Heart right ventricle (tissue), 16 donors: ENCODE measurements around the gene PKP1. TPM values are rescaled to one million over a fixed set of nuclear protein-coding genes. Genes with fewer than 3 reads are reported as not detected.

Source experiments
- ATAC-seq, 8 donors: fragments of 200-7000 bp; cut with Tn5 transposase; one replicate each; pipeline ENCODE4 v1.9.1; 2020; ENCODE audit warnings: mild to moderate bottlenecking in 8 of 8, moderate library complexity in 8 of 8, moderate number of reproducible peaks in 1 of 8
- DNase-seq, 2 donors: peaks; one replicate each; pipeline ENCODE4 v3.0.0-alpha.2; 2020
- H3K27ac ChIP-seq, 10 donors: fragments of 200-600 bp; sonication (generic) in 2 of 10; one replicate each; pipeline versions ENCODE4 v1.5.0 to v1.8.0; 2020 to 2022; ENCODE audit warnings: mild to moderate bottlenecking in 3 of 10
- H3K27me3 ChIP-seq, 7 donors: fragments of 200-600 bp; one replicate each; pipeline ENCODE4 v1.8.0; 2021 to 2022; ENCODE audit warnings: mild to moderate bottlenecking in 2 of 7
- H3K36me3 ChIP-seq, 9 donors: fragments of 200-600 bp; sonication (generic) in 1 of 9; one replicate each; pipeline versions ENCODE4 v1.5.0 to v1.8.0; 2020 to 2022; ENCODE audit warnings: mild to moderate bottlenecking in 2 of 9
- H3K4me1 ChIP-seq, 9 donors: fragments of 200-600 bp; sonication (generic) in 1 of 9; one replicate each; pipeline versions ENCODE4 v1.5.0 to v1.8.0; 2020 to 2022; ENCODE audit warnings: mild to moderate bottlenecking in 4 of 9
- H3K4me3 ChIP-seq, 10 donors: fragments of 200-600 bp; sonication (generic) in 2 of 10; one replicate each; pipeline versions ENCODE4 v1.5.0 to v1.8.0; 2020 to 2022; ENCODE audit warnings: mild to moderate bottlenecking in 7 of 10, moderate library complexity in 2 of 10
- H3K9me3 ChIP-seq, 11 donors: fragments of 200-600 bp in 10 of 11; sonication (generic) in 2 of 11; one replicate each; pipeline versions ENCODE4 v1.5.0 to v1.8.0; 2013 to 2022; ENCODE audit warnings: mild to moderate bottlenecking in 2 of 11, control low read depth in 1 of 11, moderate library complexity in 1 of 11
- WGBS, 2 donors: extraction: QIAGEN DNeasy Blood & Tissue Kit; methylation state at CpG; one replicate each; pipeline ENCODE4 v1.1.7; 2013; ENCODE audit warnings: inconsistent platforms in 1 of 2; 5-methylcytosine and 5-hydroxymethylcytosine counted together
- intact Hi-C, 10 donors: fragments of 100-400 bp; cut with DNase I; formaldehyde crosslinking; loops; one replicate each; pipeline versions ENCODE4 v1.11.1 to v1.14.2; 2022
- polyA plus RNA-seq, 2 donors: library from polyadenylated mRNA; stranded (reverse); fragments of 200-250 nt; gene quantifications; one replicate each; pipeline ENCODE4 v1.2.3, GENCODE V29; 2013
- total RNA-seq, 10 donors: library from RNA; stranded (reverse); fragmentation: NEBNext Ultra II Directional in 3 of 10; extraction: Animal tissue kit (Norgen Biotek cat#: 25700) in 3 of 10; gene quantifications; one replicate each; pipeline versions ENCODE4 v1.2.1 to v1.2.4, GENCODE V29; 2021 to 2023
- TF ChIP-seq, protein P1 (sequence below), 9 donors: fragments of 200-600 bp; sonication (generic) in 2 of 9; IDR thresholded peaks; one replicate each; pipeline versions ENCODE4 v1.5.0 to v1.8.0; 2021 to 2022; ENCODE audit warnings: antibody characterized with exemption in 9 of 9, mild to moderate bottlenecking in 5 of 9, moderate library complexity in 1 of 9
- donor health status: Arrhythmogenic right ventricular cardiomyopathy.
- donor health status: ischemic (EF 13 %, LVEDD 7.1; RV severe dilation, severe dysfunction).
- donor health status: healthy with polysubstance abuse.
- donor health status: DM: no; HTN: yes; CAD: no.
- donor health status: DM: no; HTN: no; CAD: no.
- donor health status: ischemic (EF 25% LVEDD 6.9; RV normal size, moderate dysfunction).
- donor health status: ischemic (EF 25% LVEDD 5.7; RV mildly dilated, moderate dysfunction).
- donor health status: healthy.
- donor health status: DM: yes; HTN: yes; CAD: no.
- donor health status: Ischemic cardiomyopathy.
- donor health status: ischemic (EF 35%, LVEDD 5.7; RV mildly dilated, moderate dysfunction).
- donor health status: nonischemic (EF 11% LVEDD 7.7; RV severe dilation, severe dysfunction).
- donor health status: DM: yes; HTN: yes; CAD: no.
- donor health status: PGD.
- donor health status: ischemic (EF 29% LVEDD 5.4; RV normal size, mild dysfunction).
- donor health status: nonischemic (EF 23%, LVEDD 6.1; RV moderate dilation, normal function).

Gene PKP1
- total and polyA plus RNA-seq, 12 donors, result 0.05 to 1.2 (median 0.33) TPM

DNA sequence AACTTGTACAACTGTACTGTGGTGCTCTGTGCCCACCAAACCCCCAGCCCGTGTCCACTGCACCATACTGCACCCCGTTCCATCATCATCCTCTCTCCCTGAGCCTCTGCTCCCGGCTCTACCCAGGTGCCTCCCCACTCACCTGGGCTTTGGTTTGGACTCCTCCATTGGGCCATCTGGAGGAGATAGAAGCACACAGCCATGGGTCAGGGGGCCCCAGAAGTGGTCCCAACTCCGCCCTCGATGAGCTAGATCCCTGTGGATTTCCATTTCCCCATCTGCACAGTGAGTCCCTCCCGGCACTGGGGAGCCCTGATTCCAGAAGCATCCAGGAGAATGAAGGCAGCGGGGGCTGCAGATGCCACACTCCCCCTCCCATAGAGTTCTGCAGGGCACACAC lies 83.4 kb downstream of the PKP1 start:
- intact Hi-C loops, result no loop called here
- Histone ChIP-seq H3K4me3 (no peak overlapping the region), H3K4me1 (peaks cover 2 to 68% (median 24%) of the 10 kb centered on the region in 9 donors), H3K36me3 (peaks cover 0 to 91% (median 23%) of the 10 kb centered on the region in 9 donors), H3K27me3 (no peaks in the 10 kb centered on the region), H3K27ac (peak overlapping the region in 1 of 10 donors; percentile 99), H3K9me3 (no peaks in the 10 kb centered on the region)
- ATAC-seq (peak in 2 of 8 donors; percentile 0 to 4), DNase-seq (no peak)
- WGBS, 2 donors, result 64 to 70% methylated on average over 7 of the region's 7 CpGs
- TF ChIP-seq, protein P1, sequence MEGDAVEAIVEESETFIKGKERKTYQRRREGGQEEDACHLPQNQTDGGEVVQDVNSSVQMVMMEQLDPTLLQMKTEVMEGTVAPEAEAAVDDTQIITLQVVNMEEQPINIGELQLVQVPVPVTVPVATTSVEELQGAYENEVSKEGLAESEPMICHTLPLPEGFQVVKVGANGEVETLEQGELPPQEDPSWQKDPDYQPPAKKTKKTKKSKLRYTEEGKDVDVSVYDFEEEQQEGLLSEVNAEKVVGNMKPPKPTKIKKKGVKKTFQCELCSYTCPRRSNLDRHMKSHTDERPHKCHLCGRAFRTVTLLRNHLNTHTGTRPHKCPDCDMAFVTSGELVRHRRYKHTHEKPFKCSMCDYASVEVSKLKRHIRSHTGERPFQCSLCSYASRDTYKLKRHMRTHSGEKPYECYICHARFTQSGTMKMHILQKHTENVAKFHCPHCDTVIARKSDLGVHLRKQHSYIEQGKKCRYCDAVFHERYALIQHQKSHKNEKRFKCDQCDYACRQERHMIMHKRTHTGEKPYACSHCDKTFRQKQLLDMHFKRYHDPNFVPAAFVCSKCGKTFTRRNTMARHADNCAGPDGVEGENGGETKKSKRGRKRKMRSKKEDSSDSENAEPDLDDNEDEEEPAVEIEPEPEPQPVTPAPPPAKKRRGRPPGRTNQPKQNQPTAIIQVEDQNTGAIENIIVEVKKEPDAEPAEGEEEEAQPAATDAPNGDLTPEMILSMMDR (IDR thresholded peaks at IDR 0.05), result no peak

- Histone ChIP-seq H3K27ac (peak overlapping the region; percentile 4 to 99 (median 56)), H3K27me3 (no peaks in the 10 kb centered on the region), H3K4me3 (no peak overlapping the region), H3K4me1 (peaks cover 2 to 63% (median 19%) of the 10 kb centered on the region in 9 donors), H3K36me3 (peaks cover 0 to 81% (median 16%) of the 10 kb centered on the region in 9 donors), H3K9me3 (no peaks in the 10 kb centered on the region)
- 17 to 31% methylated on average over 6 of the region's 6 CpGs for WGBS, 2 donors
- intact Hi-C loops, result no loop called here
- DNase-seq, result peak in 1 of 2 donors; percentile 72
- TF ChIP-seq, protein P1 (IDR thresholded peaks at IDR 0.05), result no peak
- ATAC-seq, result peak; percentile 13 to 75 (median 50)
Observed at GRCh38 chr1:201369209-201369608, 85.9 kb downstream of the PKP1 start.

- TF ChIP-seq, protein P1 (IDR thresholded peaks at IDR 0.05), result no peak
- DNase-seq (no peak), ATAC-seq (no peak)
- H3K4me1 ChIP-seq, result peaks cover 2 to 51% (median 19%) of the 10 kb centered on the region in 9 donors
- 20 to 31% methylated on average over 3 of the region's 3 CpGs for WGBS, 2 donors
- intact Hi-C loops, result no loop called here
- H3K4me3 ChIP-seq, result peak overlapping the region in 1 of 10 donors; percentile 70
- no peaks in the 10 kb centered on the region for H3K27me3 ChIP-seq
- H3K9me3 ChIP-seq, result no peaks in the 10 kb centered on the region
- peak overlapping the region in 7 of 10 donors; percentile 55 to 99 (median 58) for H3K27ac ChIP-seq
- peaks cover 0 to 71% (median 12%) of the 10 kb centered on the region in 9 donors for H3K36me3 ChIP-seq
Observed at GRCh38 chr1:201370500-201370899, 87.2 kb downstream of the PKP1 start.

DNA sequence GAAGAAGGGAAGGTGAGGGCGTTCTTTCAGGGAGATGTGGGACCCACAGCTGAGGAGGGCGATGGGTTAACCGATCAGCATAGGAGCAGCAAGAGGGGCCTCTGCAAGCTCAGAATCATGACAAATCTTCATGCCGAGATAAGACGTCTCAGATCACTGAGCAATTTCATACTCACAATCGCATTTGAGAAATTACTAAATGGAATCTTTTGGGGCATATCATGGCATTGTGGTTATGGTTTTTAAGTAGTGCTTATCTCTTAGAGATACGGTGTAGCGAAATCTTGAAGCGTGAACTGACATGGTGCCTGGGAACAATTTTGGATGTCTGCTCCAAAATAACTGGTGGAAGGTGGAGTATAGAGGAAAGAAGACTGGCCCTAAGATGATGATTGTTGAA lies 88.0 kb downstream of the PKP1 start:
- no peaks in the 10 kb centered on the region for H3K27me3 ChIP-seq
- intact Hi-C loops, result no loop called here

More for the DNA sequence above, 88.0 kb downstream of the PKP1 start:
- H3K4me3 ChIP-seq, result peak overlapping the region in 3 of 10 donors; percentile 51 to 73 (median 70)
- TF ChIP-seq, protein P1 (IDR thresholded peaks at IDR 0.05), result no peak
- DNase-seq (no peak), ATAC-seq (no peak)
- 34 to 56% methylated on average over 9 of the region's 9 CpGs for WGBS, 2 donors
- no peaks in the 10 kb centered on the region for H3K9me3 ChIP-seq
- H3K36me3 ChIP-seq, result peaks cover 0 to 73% (median 10%) of the 10 kb centered on the region in 9 donors
- peak overlapping the region in 5 of 10 donors; percentile 22 to 99 (median 96) for H3K27ac ChIP-seq
- H3K4me1 ChIP-seq, result peaks cover 2 to 51% (median 19%) of the 10 kb centered on the region in 9 donors
